PC-3 (cell line): ENCODE data around the gene INS.

Experiments used
- CTCF ChIP-seq: fragments of 300-600 bp; sonication (generic); conservative IDR thresholded peaks from 2 replicates; pipeline ENCODE4 v1.5.1; 2017; ENCODE audit warnings: antibody characterized with exemption, low read depth, mild to moderate bottlenecking, low read length
- EZH2phosphoT487 ChIP-seq: fragments of 300-600 bp; sonication (generic); IDR thresholded peaks from 2 replicates; pipeline ENCODE4 v1.6.1; 2018; ENCODE audit warnings: mild to moderate bottlenecking, antibody characterized with exemption, low read length, borderline replicate concordance

- no peak for TF ChIP-seq CTCF
- no peak for TF ChIP-seq EZH2phosphoT487
Measured at GRCh38 chr11:2127482-2128129, 33.4 kb downstream of the INS start.
